ENCODE data around the gene ANKRD13B. TPM values are rescaled to one million over a fixed set of nuclear protein-coding genes. Genes with fewer than 3 reads are reported as not detected.

ANKRD13B gene
- total RNA-seq, 1 donor from 2014 or later, result 13.8 TPM

GRCh38 chr17:29630630-29631193, 37.8 kb downstream of the ANKRD13B start:
- no peaks in the 10 kb centered on the region for H3K27me3 ChIP-seq (ENCODE audit: control insufficient read depth, insufficient read depth, low read length)
- H3K36me3 ChIP-seq (ENCODE audit: control insufficient read depth, insufficient read depth, low read length), result peaks cover 2% of the 10 kb centered on the region
- no peak for TF ChIP-seq CTCF (IDR thresholded peaks at IDR 0.05; ENCODE audit: insufficient read depth, low read length, poor library complexity, severe bottlenecking)
- no peak overlapping the region for H3K4me3 ChIP-seq (ENCODE audit: low read depth, low read length)
- no peak for DNase-seq (ENCODE audit: low read depth)

GRCh38 chr17:29633886-29634285, 41.0 kb downstream of the ANKRD13B start:
- no peak for TF ChIP-seq CTCF (IDR thresholded peaks at IDR 0.05; ENCODE audit: insufficient read depth, low read length, poor library complexity, severe bottlenecking)
- peaks cover 2% of the 10 kb centered on the region for H3K36me3 ChIP-seq (ENCODE audit: control insufficient read depth, insufficient read depth, low read length)
- no peaks in the 10 kb centered on the region for H3K27me3 ChIP-seq (ENCODE audit: control insufficient read depth, insufficient read depth, low read length)
- DNase-seq (ENCODE audit: low read depth), result no peak
- no peak overlapping the region for H3K4me3 ChIP-seq (ENCODE audit: low read depth, low read length)

- Histone ChIP-seq H3K36me3 (ENCODE audit: control insufficient read depth, insufficient read depth, low read length) (no peaks in the 10 kb centered on the region), H3K4me3 (ENCODE audit: low read depth, low read length) (no peak overlapping the region), H3K27me3 (ENCODE audit: control insufficient read depth, insufficient read depth, low read length) (no peaks in the 10 kb centered on the region)
- no peak for TF ChIP-seq CTCF (IDR thresholded peaks at IDR 0.05; ENCODE audit: insufficient read depth, low read length, poor library complexity, severe bottlenecking)
- no peak for DNase-seq (ENCODE audit: low read depth)
Measured at GRCh38 chr17:29640413-29640812, 47.5 kb downstream of the ANKRD13B start.

GRCh38 chr17:29640981-29641642, 48.2 kb downstream of the ANKRD13B start:
- Histone ChIP-seq H3K4me3 (ENCODE audit: low read depth, low read length) (no peak overlapping the region), H3K27me3 (ENCODE audit: control insufficient read depth, insufficient read depth, low read length) (no peaks in the 10 kb centered on the region), H3K36me3 (ENCODE audit: control insufficient read depth, insufficient read depth, low read length) (no peaks in the 10 kb centered on the region)
- TF ChIP-seq CTCF (IDR thresholded peaks at IDR 0.05; ENCODE audit: insufficient read depth, low read length, poor library complexity, severe bottlenecking), result no peak
- no peak for DNase-seq (ENCODE audit: low read depth)

- H3K4me3 ChIP-seq (ENCODE audit: low read depth, low read length), result no peak overlapping the region
- no peak for DNase-seq (ENCODE audit: low read depth)
- no peaks in the 10 kb centered on the region for H3K36me3 ChIP-seq (ENCODE audit: control insufficient read depth, insufficient read depth, low read length)
- no peaks in the 10 kb centered on the region for H3K27me3 ChIP-seq (ENCODE audit: control insufficient read depth, insufficient read depth, low read length)
- TF ChIP-seq CTCF (IDR thresholded peaks at IDR 0.05; ENCODE audit: insufficient read depth, low read length, poor library complexity, severe bottlenecking), result no peak
Measured at GRCh38 chr17:29642171-29642611, 49.3 kb downstream of the ANKRD13B start.

- Histone ChIP-seq H3K27me3 (ENCODE audit: control insufficient read depth, insufficient read depth, low read length) (no peaks in the 10 kb centered on the region), H3K4me3 (ENCODE audit: low read depth, low read length) (no peak overlapping the region), H3K36me3 (ENCODE audit: control insufficient read depth, insufficient read depth, low read length) (no peaks in the 10 kb centered on the region)
- TF ChIP-seq CTCF (IDR thresholded peaks at IDR 0.05; ENCODE audit: insufficient read depth, low read length, poor library complexity, severe bottlenecking), result no peak
- DNase-seq (ENCODE audit: low read depth), result no peak
Measured at GRCh38 chr17:29643817-29644160, 50.9 kb downstream of the ANKRD13B start.

Data from kidney epithelial cell (primary cell).